Dermis blood vessel endothelial cell (primary cell): ENCODE data around the gene EFCAB6. TPM values are rescaled to one million over a fixed set of nuclear protein-coding genes. Genes with fewer than 3 reads are reported as not detected.

Experiments
- DNase-seq: peaks from one replicate; pipeline ENCODE4 v3.0.0; 2010
- total RNA-seq: library from RNA; depleted of rRNA; stranded (reverse); fragments of >200 nt; gene quantifications from 2 replicates; pipeline ENCODE4 v1.2.3, GENCODE V29; 2014

The EFCAB6 gene
- total RNA-seq, 1 donor from 2014 or later = under 0.01 TPM

DNA sequence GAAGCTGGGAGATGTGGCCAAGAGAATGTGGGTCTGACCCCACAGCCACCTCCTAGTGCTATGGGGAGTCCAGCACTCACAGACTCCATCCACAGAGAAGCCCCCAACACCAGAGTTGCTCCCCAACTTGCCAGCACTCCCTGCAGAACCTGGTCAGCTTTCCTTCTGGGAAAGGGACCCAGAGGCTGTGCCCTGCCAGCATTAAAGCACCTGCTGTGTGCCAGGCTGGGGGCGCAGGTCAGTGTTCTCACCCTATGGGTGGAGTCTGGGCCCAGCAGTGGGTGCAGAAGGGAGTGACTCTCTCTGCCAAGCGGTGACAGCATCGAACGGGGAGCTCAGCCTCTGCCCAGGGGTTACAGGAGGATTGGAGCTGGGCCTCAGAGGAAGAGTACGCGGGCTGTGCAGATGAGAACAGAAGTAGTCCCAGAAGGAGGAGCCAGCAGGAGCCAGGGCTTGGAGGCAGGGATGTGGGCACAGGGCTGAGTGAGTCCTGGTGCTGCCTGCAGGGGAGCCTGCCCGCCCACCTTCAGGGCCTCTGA, 285.9 kb downstream of the EFCAB6 start:
- DNase-seq = no peak

DNA sequence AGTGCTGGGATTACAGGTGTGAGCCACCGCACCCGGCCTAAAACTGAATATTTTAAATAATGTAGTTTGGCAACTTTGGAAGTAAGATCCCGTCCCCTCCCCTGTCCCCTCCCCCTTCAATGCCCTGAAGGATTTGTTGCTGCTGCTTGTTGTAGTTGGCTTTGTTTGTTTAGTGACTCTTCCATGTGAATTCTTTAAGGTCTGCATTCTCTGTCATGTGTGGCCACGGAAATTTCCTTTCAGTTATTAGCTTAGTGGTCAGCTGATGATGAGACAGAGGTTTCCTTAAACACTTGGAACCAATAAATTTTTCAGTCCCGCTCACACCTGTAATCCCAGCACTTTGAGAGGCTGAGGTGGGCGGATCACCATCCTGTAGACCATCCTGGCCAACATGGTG, 290.4 kb downstream of the EFCAB6 start:
- DNase-seq = no peak

DNA sequence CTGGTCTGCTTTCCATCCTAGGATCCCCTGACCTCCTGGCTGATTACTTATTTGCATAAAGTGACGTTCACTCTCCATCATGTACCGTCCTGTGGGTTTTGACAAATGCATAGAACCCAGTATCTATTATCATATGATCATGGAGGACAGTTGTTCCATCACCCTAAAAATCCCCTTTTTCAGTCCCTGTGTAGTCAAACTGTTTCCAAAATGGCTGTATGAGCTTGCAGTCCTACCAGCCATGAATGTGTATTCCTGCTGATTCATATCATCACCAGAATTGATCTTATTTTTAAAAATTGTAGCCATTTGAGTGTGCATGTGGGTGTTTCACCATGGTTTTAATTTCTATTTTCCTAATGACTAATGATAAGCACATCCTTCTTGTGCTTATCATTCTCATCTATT, 291.5 kb downstream of the EFCAB6 start:
- DNase-seq = no peak

DNA sequence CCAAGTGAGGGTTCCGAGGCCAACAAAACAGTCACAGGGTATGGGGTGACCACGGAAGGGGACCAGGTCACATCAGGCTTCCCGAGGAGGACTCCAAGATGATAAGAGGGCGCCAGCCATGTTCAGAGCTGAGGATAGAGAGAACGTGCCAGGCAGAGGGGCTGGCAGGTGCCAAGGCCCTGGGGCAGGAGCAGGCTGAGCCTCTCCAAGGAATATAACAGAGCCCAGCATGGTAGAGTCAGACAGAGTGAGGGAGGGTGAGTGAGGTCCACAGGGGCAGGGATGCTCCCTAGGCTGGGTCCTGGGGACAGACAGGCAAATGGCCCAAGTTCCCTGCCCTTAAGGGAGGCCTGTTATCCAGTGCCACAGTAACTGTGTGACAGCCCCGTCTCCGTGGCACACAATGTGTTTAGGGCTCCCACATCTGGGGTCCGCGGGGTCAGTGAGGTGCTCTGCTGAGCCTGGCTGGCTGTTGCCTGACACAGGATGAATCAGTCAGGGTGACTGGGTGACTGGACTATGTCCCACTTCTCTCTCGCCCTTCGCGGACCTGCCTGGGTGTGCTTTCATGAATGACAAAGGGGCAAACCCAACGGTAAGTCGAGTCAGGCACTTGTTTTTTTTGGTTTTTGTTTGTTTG, 295.0 kb downstream of the EFCAB6 start:
- no peak for DNase-seq

DNA sequence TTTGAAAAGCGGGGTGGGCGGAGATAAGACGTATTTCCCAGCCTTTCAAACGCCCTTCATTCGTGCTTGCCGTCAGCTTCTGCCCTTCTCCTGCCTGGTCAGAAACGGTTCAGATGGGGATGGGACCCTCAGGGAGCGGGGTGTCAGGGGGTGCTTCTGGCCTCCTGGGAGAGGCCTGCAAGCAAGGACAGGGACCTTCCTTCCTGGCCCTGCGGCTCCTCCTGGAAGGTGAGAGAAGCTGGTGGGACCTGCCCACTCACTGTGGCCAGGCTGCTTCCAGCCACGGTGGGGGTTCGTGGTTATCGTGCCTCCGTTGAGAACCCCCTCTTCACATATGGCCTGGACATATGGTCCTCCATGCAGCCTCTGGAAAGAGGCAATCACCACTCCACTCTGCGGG, 295.7 kb downstream of the EFCAB6 start:
- no peak for DNase-seq

DNA sequence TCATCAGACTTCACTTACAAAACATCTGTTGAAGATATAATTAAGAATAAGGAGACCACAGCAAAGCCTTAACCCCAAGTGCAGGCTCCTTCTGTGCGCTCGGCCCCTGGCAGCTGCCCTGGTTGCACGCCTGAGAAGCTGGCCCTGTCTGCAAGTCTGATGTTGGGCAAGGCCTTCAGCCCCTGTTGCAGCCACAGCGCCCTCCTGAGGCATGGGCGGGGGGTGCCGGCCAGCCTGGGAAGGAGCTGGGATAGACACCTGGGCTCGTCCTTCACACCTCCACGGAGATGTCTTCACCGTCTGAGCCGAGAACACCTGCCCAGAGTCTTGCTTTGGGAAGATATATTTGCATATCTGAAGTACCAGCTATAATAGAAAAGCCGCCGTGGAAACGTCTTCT, 296.2 kb downstream of the EFCAB6 start:
- DNase-seq = no peak

DNA sequence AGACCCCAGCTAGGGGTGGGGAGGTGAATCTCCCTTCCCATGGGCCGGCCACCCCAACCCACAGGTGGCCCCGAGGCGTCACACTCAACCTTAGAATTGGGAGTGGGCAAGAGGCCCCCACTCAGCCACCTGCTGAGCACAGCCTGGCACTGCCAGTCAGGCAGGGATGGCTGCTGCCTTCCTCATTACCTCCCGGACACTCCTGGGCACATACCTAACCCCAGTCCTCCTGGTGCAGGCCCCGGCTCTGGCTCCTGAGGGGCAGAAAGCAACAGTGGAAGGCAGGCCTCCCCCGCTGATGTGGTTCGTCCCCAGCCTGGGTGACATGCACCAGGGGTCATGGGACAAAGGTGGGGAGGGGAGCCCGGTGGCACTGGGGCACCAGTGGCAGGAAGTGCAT, 296.7 kb downstream of the EFCAB6 start:
- DNase-seq = no peak

DNA sequence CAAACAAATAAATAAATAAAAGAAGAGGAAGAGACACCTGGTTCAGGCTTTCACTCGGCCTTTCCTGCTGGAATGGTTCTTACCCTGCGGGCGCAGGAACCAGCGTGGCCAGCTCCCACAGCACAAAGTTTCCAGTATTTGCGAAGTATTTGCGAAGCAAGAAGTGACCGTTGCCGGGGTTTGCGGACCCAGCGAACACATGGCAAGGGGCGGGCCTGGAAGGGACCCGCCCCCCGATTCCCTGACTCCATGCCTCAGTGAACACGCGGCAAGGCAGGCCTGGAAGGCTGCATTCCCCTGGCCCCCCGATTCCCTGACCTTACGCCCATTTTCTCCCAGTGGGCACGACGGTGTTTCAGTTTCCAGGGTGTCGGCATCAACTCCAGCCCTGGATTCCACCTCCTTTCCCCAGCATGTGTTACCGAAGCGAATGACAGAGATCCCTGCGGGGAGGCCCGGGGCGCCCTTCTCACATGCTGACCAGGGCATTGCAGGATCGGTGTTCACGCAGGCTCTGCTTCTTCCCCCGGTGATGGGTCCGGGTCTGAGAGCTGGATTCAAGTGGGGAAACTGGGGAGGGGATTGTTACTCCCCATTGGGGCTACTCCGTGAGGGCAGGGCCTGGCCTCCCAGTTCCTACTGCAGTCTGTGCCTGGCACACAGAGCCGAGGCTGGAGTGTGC, 297.5 kb downstream of the EFCAB6 start:
- no peak for DNase-seq

DNA sequence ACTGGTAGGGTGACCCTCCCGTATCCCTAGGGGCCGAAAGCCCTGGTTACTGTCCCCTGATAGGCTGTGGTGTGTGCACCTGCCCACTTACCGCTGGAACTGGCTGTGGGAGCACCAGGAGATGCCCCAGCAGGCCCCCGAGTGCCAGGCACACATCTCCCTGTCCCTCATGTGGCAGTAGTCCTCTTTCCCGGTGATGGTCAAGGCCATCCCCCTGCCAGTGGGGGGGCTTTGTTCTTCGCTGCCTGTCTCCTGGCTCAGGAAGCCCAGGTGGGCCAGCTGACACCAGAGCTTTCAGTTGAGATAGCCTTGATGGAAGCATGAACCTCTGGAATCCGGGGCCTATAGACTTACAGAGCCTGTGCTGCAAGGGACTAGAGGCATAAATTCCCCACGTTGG, 299.8 kb downstream of the EFCAB6 start:
- no peak for DNase-seq

DNA sequence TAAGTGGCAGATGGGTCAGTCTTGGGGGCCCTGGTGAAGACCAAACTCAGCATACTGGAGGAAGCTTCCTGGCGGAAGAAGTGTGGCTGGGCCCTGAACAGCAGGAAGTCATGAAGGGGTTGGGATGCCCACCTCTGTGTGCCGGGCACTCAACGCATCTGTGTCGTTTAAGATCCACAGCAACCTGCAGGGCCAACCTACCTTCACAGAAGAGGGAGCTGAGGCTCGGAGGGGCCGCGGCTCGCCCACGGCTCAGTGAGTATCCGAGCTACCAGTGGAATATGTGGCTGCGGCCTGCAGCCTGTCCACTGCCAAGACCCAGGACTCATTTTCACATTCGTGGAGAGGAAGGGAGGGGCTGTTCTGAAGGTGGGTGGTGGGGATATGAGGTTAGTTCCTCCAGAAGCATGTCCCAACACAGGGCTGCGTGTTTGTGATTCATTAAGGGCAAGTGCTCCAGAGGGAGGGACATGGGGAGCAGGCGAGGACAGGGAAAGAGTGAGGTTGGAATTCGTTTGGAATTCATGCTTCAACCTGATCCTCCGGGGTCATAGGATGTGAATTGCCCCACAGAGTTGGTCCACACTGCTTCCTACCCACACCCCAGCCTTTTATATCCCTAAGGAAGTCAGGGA, 300.7 kb downstream of the EFCAB6 start:
- DNase-seq = no peak

DNA sequence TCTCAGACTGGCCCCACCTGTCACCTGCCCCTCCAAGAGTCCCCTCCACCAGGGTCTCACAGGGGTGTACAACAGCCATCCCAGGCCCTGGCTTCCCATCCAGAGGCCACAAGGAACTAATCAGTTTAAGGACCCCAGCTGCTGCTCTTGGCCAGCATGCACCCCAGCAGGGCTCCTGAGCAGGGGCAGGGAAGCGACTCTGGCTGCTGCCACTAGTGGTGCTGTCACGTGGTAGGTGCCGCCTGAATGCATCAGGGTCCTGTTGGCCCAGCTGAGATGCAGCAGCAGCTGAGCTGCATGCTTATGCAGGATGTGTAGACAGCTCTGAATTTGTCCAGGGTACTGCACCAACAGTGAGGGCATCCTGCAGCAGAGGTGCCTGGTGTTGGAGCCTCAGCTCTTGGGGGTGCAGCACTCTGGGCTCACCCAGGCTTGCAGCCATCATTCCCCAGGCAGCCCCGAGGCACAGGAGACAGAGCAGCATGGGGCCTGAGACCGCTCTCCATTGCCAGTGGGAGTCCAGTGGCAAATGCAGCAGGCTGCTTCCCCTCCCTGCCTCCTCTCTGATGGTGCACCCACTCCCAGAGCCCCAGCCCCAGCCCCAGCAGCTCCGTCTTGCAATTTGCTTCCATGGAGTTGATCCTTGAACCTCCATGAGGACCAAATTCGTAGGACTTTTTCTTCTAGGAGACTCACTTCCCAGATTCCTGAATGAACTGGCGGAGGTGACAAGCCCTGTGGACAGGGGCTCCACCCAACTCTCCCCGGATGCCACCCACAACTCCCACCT, 301.6 kb downstream of the EFCAB6 start:
- DNase-seq = no peak

DNA sequence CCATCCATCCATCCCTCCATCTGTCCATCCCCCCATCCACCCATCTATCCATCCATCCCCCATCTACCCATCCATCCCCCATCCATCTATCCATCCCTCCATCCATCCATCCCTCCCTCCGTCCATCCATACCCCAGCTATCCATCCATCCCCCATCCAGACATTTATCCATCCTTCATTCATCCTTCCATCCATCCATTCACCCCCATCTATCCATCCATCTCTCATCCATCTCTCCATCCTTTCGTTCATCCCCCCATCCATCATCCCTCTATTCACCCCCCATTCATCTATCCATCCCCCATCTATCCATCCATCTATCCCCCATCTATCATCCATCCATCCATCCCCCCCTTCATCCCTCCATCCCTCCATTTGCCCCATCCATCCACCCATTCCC, 302.8 kb downstream of the EFCAB6 start:
- no peak for DNase-seq

DNA sequence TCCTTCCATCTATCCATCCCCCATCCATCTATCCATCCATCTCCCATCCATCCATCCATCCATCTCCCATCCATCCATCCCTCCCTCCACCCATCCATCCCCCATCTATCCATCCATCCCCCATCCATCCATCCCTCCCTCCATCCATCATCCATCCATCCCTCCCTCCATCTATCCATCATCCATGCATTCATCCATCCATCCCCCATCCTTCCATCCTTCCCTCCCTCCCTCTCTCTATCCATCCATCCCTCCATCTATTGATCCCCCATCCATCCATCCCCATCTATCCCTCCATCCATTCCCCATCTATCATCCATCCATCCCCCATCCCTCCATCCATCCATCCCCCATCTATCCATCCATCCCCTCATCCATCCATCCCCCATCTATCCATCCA, 303.6 kb downstream of the EFCAB6 start:
- no peak for DNase-seq

DNA sequence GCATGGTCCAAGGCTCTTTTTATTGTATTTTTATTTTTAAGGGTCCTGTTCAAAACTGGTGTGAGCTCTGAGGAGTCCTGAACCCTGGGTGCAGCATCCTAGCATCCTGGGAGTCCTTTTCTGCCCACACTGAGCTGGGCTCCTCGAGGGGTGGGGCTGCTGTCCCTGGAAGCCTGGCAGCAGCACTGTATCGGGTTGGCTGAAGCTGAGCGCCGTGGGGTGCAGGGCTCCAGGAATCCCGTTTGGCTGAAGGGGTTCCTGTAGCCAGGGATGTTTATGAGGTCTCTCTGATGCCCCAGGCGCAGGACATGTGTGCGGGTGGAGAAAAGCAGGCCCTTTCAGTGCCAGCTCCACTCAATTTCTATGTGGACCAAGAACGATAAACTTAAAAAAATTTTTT, 304.9 kb downstream of the EFCAB6 start:
- no peak for DNase-seq

DNA sequence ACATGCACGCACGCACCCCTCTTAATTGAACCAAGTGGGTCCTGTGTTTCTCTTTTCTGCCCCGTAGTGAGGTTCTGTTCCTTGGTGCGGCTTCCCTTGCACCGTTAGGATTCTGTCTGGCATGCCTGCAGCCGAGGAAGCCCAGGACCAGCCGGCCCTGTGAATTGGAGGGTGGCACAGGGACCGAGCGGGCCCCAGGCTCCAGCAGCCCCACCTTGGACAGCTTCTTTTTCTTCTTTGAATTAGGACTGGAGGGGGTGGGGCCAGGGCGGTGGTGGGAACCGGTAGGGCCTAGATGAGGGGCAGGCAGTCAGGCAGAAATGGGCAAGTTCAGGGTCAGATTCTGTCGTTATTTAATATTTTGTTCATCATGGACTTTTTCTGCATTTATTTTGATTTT, 305.6 kb downstream of the EFCAB6 start:
- no peak for DNase-seq

DNA sequence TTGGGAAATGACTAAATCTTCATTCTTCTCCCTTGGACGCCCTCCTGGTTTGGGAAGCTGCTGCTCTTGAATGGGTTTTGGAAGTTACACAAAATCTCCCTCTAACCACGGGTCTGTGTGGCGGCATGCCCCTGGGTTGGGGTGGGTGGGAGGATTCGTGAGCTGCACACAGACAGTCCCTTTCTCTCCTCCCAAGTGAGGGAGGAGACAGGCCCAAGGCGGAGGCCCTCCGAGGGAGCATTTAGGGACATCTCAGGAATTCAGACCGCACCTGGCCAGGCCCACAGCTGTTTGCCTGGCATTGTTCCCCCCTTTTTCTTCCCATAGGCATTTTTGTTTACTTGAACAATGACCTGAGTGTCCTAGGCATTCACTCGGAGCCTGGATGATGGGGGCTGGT, 306.2 kb downstream of the EFCAB6 start:
- no peak for DNase-seq

DNA sequence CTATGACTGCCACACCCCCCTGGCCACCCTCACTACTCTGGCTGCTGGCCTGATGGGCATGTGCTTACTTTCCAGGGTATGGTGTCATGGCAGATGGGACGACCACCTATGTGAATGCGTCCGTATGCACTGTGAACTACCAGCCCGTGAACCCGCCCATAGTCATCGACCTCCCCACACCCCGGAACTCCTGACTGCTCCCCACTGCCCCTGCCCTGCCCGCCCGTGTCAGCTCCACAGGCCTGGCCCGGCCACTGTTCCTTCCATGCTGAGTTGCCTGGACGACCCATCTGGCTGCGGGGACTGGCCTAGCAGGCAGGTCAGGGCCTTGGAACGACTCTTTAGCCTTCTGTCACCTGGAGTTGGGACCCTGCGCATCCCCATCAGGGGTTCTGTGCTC, 306.7 kb downstream of the EFCAB6 start:
- no peak for DNase-seq

DNA sequence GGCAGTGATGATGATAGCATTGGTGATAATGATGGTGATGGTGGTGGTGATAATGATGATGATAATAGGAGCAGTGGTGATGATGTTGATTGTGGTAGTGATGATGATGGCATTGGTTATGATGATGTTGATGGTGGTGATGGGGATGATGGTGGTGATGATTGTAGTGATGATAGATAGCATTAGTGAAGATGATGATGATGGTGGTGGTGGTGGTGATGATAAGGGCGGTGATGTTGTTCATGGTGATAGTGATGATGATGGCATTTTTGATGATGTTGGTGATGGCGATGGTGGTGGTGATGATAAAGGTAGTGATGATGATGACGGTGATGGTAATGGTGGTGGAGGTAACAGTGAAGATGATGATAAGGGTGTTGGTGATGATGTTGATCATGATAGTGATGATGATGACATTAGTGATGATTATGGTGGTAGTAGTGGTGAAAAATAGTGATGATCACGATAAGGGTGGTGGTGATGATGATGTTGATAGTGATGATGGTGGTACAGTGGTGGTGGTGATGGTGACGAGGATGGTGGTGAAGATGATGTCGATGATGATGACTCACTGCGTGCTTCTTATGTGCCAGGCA, 307.3 kb downstream of the EFCAB6 start:
- DNase-seq = no peak

DNA sequence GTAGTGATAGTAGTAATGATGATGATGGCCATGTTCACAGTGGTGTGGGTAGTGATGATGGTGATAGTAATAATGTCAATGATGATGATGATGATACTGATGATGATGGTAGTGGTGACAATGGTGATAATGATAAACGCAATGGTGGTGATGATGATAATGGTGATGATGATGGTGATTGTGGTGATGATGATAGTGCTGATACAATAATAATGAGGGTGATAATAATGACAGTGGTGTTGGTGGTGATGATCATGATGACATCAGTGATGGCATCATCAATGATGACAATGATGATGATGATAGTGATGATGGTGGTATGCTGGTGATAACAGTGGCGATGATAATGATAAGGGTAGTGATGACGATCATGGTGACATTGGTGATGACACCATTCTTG, 308.0 kb downstream of the EFCAB6 start:
- no peak for DNase-seq

DNA sequence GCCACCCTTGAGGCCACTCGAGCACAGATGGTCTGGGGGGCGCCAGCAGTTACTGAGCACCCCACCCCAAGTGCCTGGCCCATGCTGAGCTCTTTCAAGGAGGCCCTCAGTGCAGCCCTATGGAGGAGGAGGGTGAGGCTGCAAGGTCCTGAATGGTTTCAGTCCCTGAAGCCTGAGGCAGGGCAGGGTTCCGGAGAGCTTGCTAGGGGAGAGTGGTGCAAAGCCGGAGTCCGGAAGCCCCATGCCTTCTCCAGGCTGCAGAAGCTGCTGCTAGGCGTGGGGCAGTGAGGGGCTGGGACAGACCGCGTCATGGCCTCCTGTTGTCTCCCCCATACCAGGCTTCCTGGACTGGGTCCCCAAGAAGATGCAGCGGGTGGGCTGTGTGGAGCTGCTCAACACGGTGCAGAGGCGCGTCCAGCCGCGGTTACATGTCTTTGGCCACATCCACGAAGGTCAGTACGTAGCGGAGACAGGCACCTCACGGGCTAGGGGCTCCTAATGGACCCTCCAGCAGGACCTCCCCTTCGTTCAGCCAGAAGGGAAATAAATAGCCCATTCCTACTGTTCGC, 309.7 kb downstream of the EFCAB6 start:
- no peak for DNase-seq

DNA sequence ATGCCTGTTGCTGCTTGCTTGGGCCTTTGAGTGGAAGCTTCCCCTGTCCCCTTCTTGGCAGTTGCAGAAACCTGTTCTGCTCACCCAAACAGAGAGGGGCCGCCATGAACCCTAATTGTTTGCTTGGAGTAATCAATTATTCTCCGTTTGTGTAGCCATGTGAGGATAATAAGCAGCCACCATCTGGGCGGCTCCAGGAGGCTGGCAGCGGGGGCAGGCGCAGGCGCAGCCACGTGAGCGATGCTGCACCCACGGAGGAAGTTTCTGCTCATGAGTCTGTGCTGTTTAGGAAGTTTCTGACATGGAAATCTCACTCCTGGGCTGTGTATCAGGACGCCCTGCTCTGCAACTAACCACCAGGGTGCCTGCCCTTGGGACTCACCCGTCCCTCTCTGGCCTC, 310.2 kb downstream of the EFCAB6 start:
- no peak for DNase-seq
